CD4-positive, alpha-beta T cell treated with Interleukin-1 beta for 1 hour (primary cell): ENCODE measurements around the gene FGD5.

ENCODE experiments used
- DNase-seq, 2 donors: peaks; one replicate each; pipeline ENCODE4 v3.0.0-alpha.2; 2020 to 2022

FGD5 gene

GRCh38 chr3:14829811-14830210 is 11.0 kb downstream of the FGD5 start:
- DNase-seq = no peak

GRCh38 chr3:14831916-14832450 is 13.2 kb downstream of the FGD5 start:
- no peak for DNase-seq

GRCh38 chr3:14832975-14833722 is 14.4 kb downstream of the FGD5 start:
- DNase-seq = no peak

GRCh38 chr3:14834121-14834520 is 15.4 kb downstream of the FGD5 start:
- no peak for DNase-seq

- DNase-seq = no peak
Observed at GRCh38 chr3:14834807-14835466, 16.2 kb downstream of the FGD5 start.

GRCh38 chr3:14836049-14836468 is 17.3 kb downstream of the FGD5 start:
- DNase-seq = no peak

- no peak for DNase-seq
Observed at GRCh38 chr3:14837186-14837877, 18.6 kb downstream of the FGD5 start.

- DNase-seq = no peak
Observed at GRCh38 chr3:14837878-14838258, 19.1 kb downstream of the FGD5 start.

GRCh38 chr3:14839236-14839635 is 20.5 kb downstream of the FGD5 start:
- DNase-seq = no peak

GRCh38 chr3:14841836-14842235 is 23.1 kb downstream of the FGD5 start:
- DNase-seq = no peak

- no peak for DNase-seq
Observed at GRCh38 chr3:14842277-14842676, 23.5 kb downstream of the FGD5 start.

- no peak for DNase-seq
Observed at GRCh38 chr3:14843321-14843720, 24.6 kb downstream of the FGD5 start.

GRCh38 chr3:14844386-14845170 is 25.8 kb downstream of the FGD5 start:
- DNase-seq = no peak

GRCh38 chr3:14845180-14845579 is 26.4 kb downstream of the FGD5 start:
- DNase-seq = no peak

- no peak for DNase-seq
Observed at GRCh38 chr3:14845826-14846225, 27.1 kb downstream of the FGD5 start.

GRCh38 chr3:14846226-14846880 is 27.6 kb downstream of the FGD5 start:
- no peak for DNase-seq

- no peak for DNase-seq
Observed at GRCh38 chr3:14847613-14848541, 29.1 kb downstream of the FGD5 start.

GRCh38 chr3:14848906-14849305 is 30.1 kb downstream of the FGD5 start:
- DNase-seq = no peak

- no peak for DNase-seq
Observed at GRCh38 chr3:14849638-14850230, 31.0 kb downstream of the FGD5 start.

- no peak for DNase-seq
Observed at GRCh38 chr3:14852058-14852594, 33.4 kb downstream of the FGD5 start.
